ENCODE measurements around the gene SPINT1.

GRCh38 chr15:40902605-40903561 lies 59.0 kb downstream of the SPINT1 start:
- TF ChIP-seq CTCF (IDR thresholded peaks at IDR 0.05; ENCODE audit: borderline replicate concordance, extremely low read depth, low read length, poor library complexity, severe bottlenecking) (no peak), EZH2 (IDR thresholded peaks at IDR 0.05; ENCODE audit: borderline replicate concordance, low read depth, low read length, severe bottlenecking) (no peak)

Data from DND-41 (cell line).